Measurements from ENCODE around the gene CPB2.

The CPB2 gene

DNA sequence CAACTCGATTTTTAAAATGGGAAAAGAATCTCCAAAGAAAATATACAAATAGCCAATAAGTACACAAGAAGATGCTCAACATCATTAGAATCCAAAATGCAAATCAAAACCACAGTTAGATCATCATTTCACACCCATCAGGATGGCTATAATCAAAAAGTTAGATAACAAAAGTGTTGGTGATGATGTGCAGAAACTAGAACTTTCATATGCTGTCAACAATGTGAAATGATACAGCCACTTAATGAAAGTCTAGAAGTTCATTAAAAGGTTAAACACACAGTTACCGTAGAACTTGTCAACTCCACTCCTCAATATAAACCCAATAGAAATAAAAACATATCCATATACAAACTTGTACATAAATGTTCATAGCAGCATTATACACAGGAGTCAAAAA lies 64.1 kb downstream of the CPB2 start:
- TF ChIP-seq, protein P1, sequence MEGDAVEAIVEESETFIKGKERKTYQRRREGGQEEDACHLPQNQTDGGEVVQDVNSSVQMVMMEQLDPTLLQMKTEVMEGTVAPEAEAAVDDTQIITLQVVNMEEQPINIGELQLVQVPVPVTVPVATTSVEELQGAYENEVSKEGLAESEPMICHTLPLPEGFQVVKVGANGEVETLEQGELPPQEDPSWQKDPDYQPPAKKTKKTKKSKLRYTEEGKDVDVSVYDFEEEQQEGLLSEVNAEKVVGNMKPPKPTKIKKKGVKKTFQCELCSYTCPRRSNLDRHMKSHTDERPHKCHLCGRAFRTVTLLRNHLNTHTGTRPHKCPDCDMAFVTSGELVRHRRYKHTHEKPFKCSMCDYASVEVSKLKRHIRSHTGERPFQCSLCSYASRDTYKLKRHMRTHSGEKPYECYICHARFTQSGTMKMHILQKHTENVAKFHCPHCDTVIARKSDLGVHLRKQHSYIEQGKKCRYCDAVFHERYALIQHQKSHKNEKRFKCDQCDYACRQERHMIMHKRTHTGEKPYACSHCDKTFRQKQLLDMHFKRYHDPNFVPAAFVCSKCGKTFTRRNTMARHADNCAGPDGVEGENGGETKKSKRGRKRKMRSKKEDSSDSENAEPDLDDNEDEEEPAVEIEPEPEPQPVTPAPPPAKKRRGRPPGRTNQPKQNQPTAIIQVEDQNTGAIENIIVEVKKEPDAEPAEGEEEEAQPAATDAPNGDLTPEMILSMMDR (IDR thresholded peaks at IDR 0.05; ENCODE audit: control extremely low read depth, extremely low read depth, low read depth, missing control alignments): no peak
- DNase-seq (ENCODE audit: extremely low spot score): no peak
- CTCF ChIA-PET: interaction anchor here (0.7 to 1.3 kb wide), 2 partner anchors 30 to 53 kb away, joined by 3 read pairs; no protein-coding TSS in a partner anchor
- POLR2A ChIA-PET: no interaction called here

DNA sequence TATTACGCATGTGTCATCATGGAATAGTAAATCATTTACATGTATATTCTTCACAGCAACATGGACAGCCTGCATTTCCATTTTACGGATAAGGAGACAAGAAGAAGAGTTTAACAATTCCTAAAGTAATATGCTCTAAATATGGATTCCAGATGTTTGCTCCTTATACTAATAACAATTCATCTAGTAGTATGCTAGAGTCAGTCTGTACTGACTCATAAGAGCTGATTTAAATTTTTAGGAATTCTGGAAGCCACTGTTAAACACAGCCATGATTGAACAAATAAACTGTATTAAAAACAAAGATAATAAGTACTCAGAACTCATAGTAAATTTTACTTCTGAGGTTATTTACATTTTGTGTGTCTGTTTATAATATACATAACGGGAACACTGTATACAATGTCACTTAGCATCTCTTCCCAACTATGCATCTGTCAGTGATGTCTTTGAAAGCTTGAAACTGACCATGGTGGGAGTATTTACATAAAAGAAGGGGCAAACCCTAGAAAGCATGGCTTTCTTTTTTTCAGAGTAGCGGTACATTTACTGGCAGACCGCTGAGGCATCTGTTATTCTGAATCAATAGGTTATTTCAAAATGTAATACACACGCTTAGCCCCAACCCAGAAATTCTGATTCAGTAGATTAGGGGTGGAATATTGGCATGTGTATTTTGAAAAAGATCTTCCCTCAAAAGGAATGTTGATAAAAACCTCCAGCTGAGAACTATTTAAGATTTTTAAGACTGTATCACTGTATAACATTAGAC lies 65.2 kb downstream of the CPB2 start:
- TF ChIP-seq, protein P1 (IDR thresholded peaks at IDR 0.05; ENCODE audit: control extremely low read depth, extremely low read depth, low read depth, missing control alignments): no peak
- POLR2A ChIA-PET: no interaction called here
- DNase-seq (ENCODE audit: extremely low spot score): no peak
- CTCF ChIA-PET: no interaction called here

- CTCF ChIA-PET: interaction anchor here (1.3 kb wide), 1 partner anchor 88 kb away, joined by 3 read pairs; no protein-coding TSS in a partner anchor
Observed at GRCh38 chr13:46038296-46038695, 66.5 kb downstream of the CPB2 start.

GRCh38 chr13:46035066-46035465 lies 69.8 kb downstream of the CPB2 start:
- TF ChIP-seq, protein P1 (IDR thresholded peaks at IDR 0.05; ENCODE audit: control extremely low read depth, extremely low read depth, low read depth, missing control alignments): no peak
- ChIA-PET CTCF (interaction anchor here (0.8 to 1.0 kb wide), 4 partner anchors 11 to 125 kb away, joined by 3 to 5 read pairs (median 3); partner anchors contain the start of gene ZC3H13), POLR2A (no interaction called here)
- no peak for DNase-seq (ENCODE audit: extremely low spot score)

More at GRCh38 chr13:46038296-46038695, 66.5 kb downstream of the CPB2 start:
- no peak for DNase-seq (ENCODE audit: extremely low spot score)
- POLR2A ChIA-PET: no interaction called here
- TF ChIP-seq, protein P1 (IDR thresholded peaks at IDR 0.05; ENCODE audit: control extremely low read depth, extremely low read depth, low read depth, missing control alignments): no peak

- POLR2A ChIA-PET: no interaction called here
- TF ChIP-seq, protein P1 (IDR thresholded peaks at IDR 0.05; ENCODE audit: control extremely low read depth, extremely low read depth, low read depth, missing control alignments): no peak
- no peak for DNase-seq (ENCODE audit: extremely low spot score)
- CTCF ChIA-PET: interaction anchor here (1.6 kb wide), 1 partner anchor 9 kb away, joined by 3 read pairs; no protein-coding TSS in a partner anchor
Observed at GRCh38 chr13:46032341-46032740, 72.5 kb downstream of the CPB2 start.

DNA sequence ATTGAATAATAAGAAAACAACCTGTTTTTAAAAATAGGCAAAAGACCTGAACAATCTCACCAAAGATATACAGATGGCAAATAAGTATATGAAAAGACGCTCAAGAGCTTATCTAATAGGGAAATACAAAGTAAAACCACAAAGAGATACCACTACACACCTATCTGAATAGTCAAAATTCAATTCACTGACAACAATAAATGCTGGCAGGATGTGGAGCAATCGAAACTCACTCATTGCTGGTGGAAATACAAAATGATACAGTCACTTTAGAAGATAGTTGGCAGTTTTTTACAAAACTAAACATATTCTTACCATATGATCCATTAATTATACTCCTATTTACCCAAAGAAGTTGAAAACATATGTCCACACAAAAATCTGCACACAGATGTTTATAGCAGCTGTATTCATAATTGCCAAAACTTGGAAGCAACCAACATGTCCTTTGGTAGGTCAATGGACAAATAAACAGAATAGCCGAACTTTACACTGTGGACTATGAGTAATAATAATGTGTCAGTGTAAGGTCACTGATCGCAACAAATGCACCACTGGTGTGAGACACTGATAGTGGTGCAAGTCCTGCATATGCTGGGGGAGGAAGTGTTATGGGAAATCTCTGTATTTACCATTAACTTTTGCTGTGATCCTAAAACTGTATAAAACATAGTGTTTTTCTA lies 73.1 kb downstream of the CPB2 start:
- TF ChIP-seq, protein P1 (IDR thresholded peaks at IDR 0.05; ENCODE audit: control extremely low read depth, extremely low read depth, low read depth, missing control alignments): no peak
- POLR2A ChIA-PET: no interaction called here

More for the DNA sequence above, 73.1 kb downstream of the CPB2 start:
- CTCF ChIA-PET: interaction anchor here (1.6 kb wide), 1 partner anchor 9 kb away, joined by 3 read pairs; no protein-coding TSS in a partner anchor
- no peak for DNase-seq (ENCODE audit: extremely low spot score)
